GM23338 (cell line): Measurements from ENCODE around the gene FETUB. TPM values are rescaled to one million over a fixed set of nuclear protein-coding genes. Genes with fewer than 3 reads are reported as not detected.

Source experiments
- ATAC-seq: fragments of 200-7000 bp; cut with Tn5 transposase; 3 replicates; pipeline ENCODE4 v1.9.1; 2020
- DNase-seq: peaks from one replicate; pipeline ENCODE4 v3.0.0-alpha.2; 2015; ENCODE audit warnings: low spot score
- H2AFZ ChIP-seq: fragments of 200-600 bp; sonication (generic); 2 replicates; pipeline ENCODE4 v1.8.0; 2016; ENCODE audit warnings: antibody characterized with exemption, mild to moderate bottlenecking, moderate library complexity
- H3F3A ChIP-seq: fragments of 200-600 bp; sonication (generic); replicated peaks from 2 replicates; pipeline ENCODE4 v1.8.0; 2017; ENCODE audit warnings: antibody characterized with exemption, mixed run types, low read depth
- H3K27ac ChIP-seq: fragments of 200-600 bp; sonication (generic); 2 replicates; pipeline ENCODE4 v1.6.1; 2016; ENCODE audit warnings: low read depth
- H3K27me3 ChIP-seq: fragments of 200-600 bp; sonication (generic); 2 replicates; pipeline ENCODE4 v1.8.0; 2016; ENCODE audit warnings: mild to moderate bottlenecking, mixed run types, moderate library complexity; ENCODE audit not compliant: insufficient read depth
- H3K36me3 ChIP-seq: fragments of 200-600 bp; sonication (generic); 2 replicates; pipeline ENCODE4 v1.8.0; 2016; ENCODE audit warnings: mild to moderate bottlenecking; ENCODE audit not compliant: insufficient read depth
- H3K4me1 ChIP-seq: fragments of 200-600 bp; sonication (generic); 2 replicates; pipeline ENCODE4 v1.8.0; 2016; ENCODE audit warnings: mild to moderate bottlenecking, moderate library complexity; ENCODE audit not compliant: insufficient read depth
- H3K4me2 ChIP-seq: fragments of 200-600 bp; sonication (generic); 2 replicates; pipeline ENCODE4 v1.7.1; 2017; ENCODE audit warnings: mixed run types
- H3K4me3 ChIP-seq: fragments of 200-600 bp; sonication (generic); 2 replicates; pipeline ENCODE4 v1.6.1; 2016; ENCODE audit warnings: mixed run types
- H3K79me2 ChIP-seq: fragments of 200-600 bp; sonication (generic); replicated peaks from 2 replicates; pipeline ENCODE4 v1.8.0; 2017; ENCODE audit warnings: mild to moderate bottlenecking; ENCODE audit not compliant: insufficient read depth
- H3K9me2 ChIP-seq: fragments of 200-600 bp; sonication (generic); 2 replicates; pipeline ENCODE4 v1.8.0; 2017; ENCODE audit not compliant: insufficient read depth
- H4K20me1 ChIP-seq: fragments of 200-600 bp; sonication (generic); replicated peaks from 2 replicates; pipeline ENCODE4 v1.8.0; 2017; ENCODE audit warnings: mild to moderate bottlenecking; ENCODE audit not compliant: insufficient read depth
- H3K27ac Mint-ChIP-seq: 2 replicates; pipeline ENCODE4 v1.8.0; 2020; ENCODE audit warnings: inconsistent platforms, mild to moderate bottlenecking, moderate library complexity, mixed read lengths
- H3K27me3 Mint-ChIP-seq: 3 replicates; pipeline ENCODE4 v1.8.0; 2022; ENCODE audit warnings: low read depth, mild to moderate bottlenecking, moderate library complexity, mixed read lengths, inconsistent platforms; ENCODE audit not compliant: insufficient read depth, poor library complexity
- H3K36me3 Mint-ChIP-seq: 3 replicates; pipeline ENCODE4 v1.8.0; 2021; ENCODE audit warnings: low read depth, mild to moderate bottlenecking, inconsistent platforms, moderate library complexity, mixed read lengths
- H3K4me1 Mint-ChIP-seq: 3 replicates; pipeline ENCODE4 v1.8.0; 2020; ENCODE audit warnings: mild to moderate bottlenecking, inconsistent platforms, mixed read lengths
- H3K4me3 Mint-ChIP-seq: 3 replicates; pipeline ENCODE4 v1.8.0; 2021; ENCODE audit warnings: moderate library complexity, mild to moderate bottlenecking, inconsistent platforms, mixed read lengths
- H3K9me3 Mint-ChIP-seq: 3 replicates; pipeline ENCODE4 v1.8.0; 2020; ENCODE audit warnings: moderate library complexity, mild to moderate bottlenecking, inconsistent platforms, mixed read lengths
- CTCF ChIP-seq, 2 experiments: fragments of 200-600 bp in 1 of 2; sonication (generic) in 1 of 2; conservative IDR thresholded peaks; 2 replicates each; pipeline versions ENCODE4 v1.5.1 to v1.6.1; 2016 to 2017; ENCODE audit warnings: antibody characterized with exemption in 2 of 2, low read depth in 2 of 2, mild to moderate bottlenecking in 2 of 2, moderate library complexity in 1 of 2
- EZH2 ChIP-seq: fragments of 200-600 bp; sonication (generic); IDR thresholded peaks from one replicate; pipeline ENCODE4 v1.8.0; 2017; ENCODE audit warnings: antibody characterized with exemption, mild to moderate bottlenecking, low read depth; ENCODE audit not compliant: unreplicated experiment
- EZH2phosphoT487 ChIP-seq: fragments of 200-600 bp; sonication (generic); IDR thresholded peaks from one replicate; pipeline ENCODE4 v1.8.1; 2018; ENCODE audit warnings: antibody characterized with exemption; ENCODE audit not compliant: unreplicated experiment
- JUNB ChIP-seq: IDR thresholded peaks from one replicate; pipeline ENCODE4 v1.6.1; 2016; ENCODE audit warnings: antibody characterized with exemption; ENCODE audit not compliant: unreplicated experiment
- POLR2AphosphoS5 ChIP-seq: IDR thresholded peaks from 2 replicates; pipeline ENCODE4 v1.6.1; 2016; ENCODE audit warnings: antibody characterized with exemption, low read depth
- STAT1 ChIP-seq: IDR thresholded peaks from one replicate; pipeline ENCODE4 v1.6.1; 2016; ENCODE audit warnings: antibody characterized with exemption; ENCODE audit not compliant: unreplicated experiment
- ZNF114 ChIP-seq: fragments of 250-450 bp; sonication (Bioruptor Pico); IDR thresholded peaks from 2 replicates; pipeline ENCODE4 v1.5.0; 2020; ENCODE audit warnings: mild to moderate bottlenecking, moderate library complexity
- ZNF462 ChIP-seq: fragments of 250-450 bp; sonication (Bioruptor Pico); IDR thresholded peaks from 2 replicates; pipeline ENCODE4 v1.5.0; 2020; ENCODE audit warnings: mild to moderate bottlenecking, moderate library complexity
- polyA plus RNA-seq: library from polyadenylated mRNA; unstranded; fragments of >200 nt; fragmentation: Nextera tagmentation; extraction: Ambion mirVana; gene quantifications from 2 replicates; pipeline ENCODE4 v1.2.1, GENCODE V29; 2016
- total RNA-seq: library from RNA; depleted of rRNA; stranded (reverse); fragments of >200 nt; shearing (Covaris generic); gene quantifications from 2 replicates; pipeline ENCODE4 v1.2.3, GENCODE V29; 2014
- TF ChIP-seq, protein P1 (sequence below): IDR thresholded peaks from 2 replicates; pipeline ENCODE4 v1.6.1; 2016; ENCODE audit warnings: antibody characterized with exemption

Gene FETUB
- total and polyA plus RNA-seq, 2 experiments from 2014 or later, result 0.26 TPM; not detected in 1

DNA sequence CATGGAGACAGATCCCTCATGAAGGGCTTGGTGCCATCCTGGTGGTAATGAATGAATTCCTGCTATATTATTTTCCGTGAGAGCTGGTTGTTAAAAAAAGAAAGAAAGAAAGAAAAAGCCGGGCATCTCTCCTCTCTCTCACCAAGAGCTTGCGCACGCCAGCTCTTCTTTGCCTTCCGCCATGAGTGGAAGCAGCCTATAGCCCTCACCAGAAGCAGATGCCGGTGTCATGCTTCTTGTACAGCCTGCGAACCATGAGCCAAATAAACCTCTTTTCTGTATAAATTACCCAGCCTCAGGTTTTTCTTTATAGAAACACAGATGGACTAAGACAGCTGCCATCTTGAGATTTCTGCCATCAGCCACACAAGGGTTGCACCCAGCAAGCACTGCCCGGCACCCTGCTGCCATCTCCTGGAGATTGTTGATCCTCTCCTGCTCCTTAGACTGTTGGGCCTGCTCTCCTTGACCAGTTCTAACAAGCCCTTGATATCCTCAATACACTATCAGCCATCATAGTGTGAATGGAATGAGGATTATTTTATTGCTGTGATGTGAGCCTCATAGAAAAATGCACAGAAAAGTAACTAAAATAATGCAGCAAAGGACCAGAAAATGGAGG lies 30.8 kb upstream of the FETUB start:
- Histone ChIP-seq H4K20me1 (no peaks in the 10 kb centered on the region), H3K79me2 (no peaks in the 10 kb centered on the region), H3K4me1 (no peaks in the 10 kb centered on the region), H3K27me3 (no peaks in the 10 kb centered on the region), H3K4me2 (no peak overlapping the region), H3K4me3 (no peak overlapping the region), H2AFZ (no peak overlapping the region), H3F3A (no peaks in the 10 kb centered on the region), H3K27ac (no peak overlapping the region), H3K9me2 (no peaks in the 10 kb centered on the region), H3K36me3 (no peaks in the 10 kb centered on the region)
- H3K4me1 Mint-ChIP-seq, result peaks cover 1% of the 10 kb centered on the region; the same call in 1 of the 3 replicates
- H3K4me3 Mint-ChIP-seq, result no peak overlapping the region
- ATAC-seq (peak; percentile 26; the same call in 1 of the 3 replicates), DNase-seq (peak; percentile 18)
- H3K9me3 Mint-ChIP-seq, result no peaks in the 10 kb centered on the region
- H3K36me3 Mint-ChIP-seq, result no peaks in the 10 kb centered on the region
- H3K27me3 Mint-ChIP-seq, result no peaks in the 10 kb centered on the region
- no peak overlapping the region for H3K27ac Mint-ChIP-seq
- TF ChIP-seq JUNB (no peak), CTCF (conservative IDR thresholded peaks at IDR 0.05; ENCODE audit: low read depth in 2 of 2) (peak in 1 of 2 experiments; percentile 54; a peak in 2 of 4 replicates)

DNA sequence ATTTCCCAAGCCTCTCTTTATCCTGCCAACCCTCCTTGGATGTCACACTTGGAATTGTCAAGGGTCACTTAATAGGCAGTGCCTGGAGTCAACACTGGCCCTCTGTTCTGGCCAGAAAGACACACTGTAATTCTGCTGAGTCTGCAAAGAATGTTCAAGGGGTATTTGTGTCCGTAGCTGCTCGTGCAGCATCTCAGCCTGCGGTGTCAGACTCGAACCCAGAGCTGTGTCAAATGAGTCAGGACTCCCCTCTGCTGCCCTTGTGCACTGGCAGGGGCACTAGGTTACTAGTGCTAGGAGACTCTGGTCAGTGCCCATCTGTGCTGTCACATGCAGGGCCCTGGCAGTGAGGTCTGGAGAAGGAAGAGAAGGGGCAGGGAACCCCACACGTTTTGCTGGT lies 28.1 kb upstream of the FETUB start:
- Mint-ChIP-seq H3K4me1 (peaks cover 7% of the 10 kb centered on the region), H3K27ac (no peak overlapping the region), H3K36me3 (no peaks in the 10 kb centered on the region), H3K4me3 (no peak overlapping the region), H3K27me3 (peaks cover 6% of the 10 kb centered on the region), H3K9me3 (peaks cover 3% of the 10 kb centered on the region; the same call in 1 of the 3 replicates)
- Histone ChIP-seq H3K4me2 (no peak overlapping the region), H3K27ac (no peak overlapping the region), H3K79me2 (no peaks in the 10 kb centered on the region), H3K36me3 (no peaks in the 10 kb centered on the region), H2AFZ (no peak overlapping the region), H3K4me3 (no peak overlapping the region), H4K20me1 (no peaks in the 10 kb centered on the region), H3K4me1 (peaks cover 6% of the 10 kb centered on the region; the same call in 1 of the 2 replicates), H3F3A (no peaks in the 10 kb centered on the region), H3K9me2 (no peaks in the 10 kb centered on the region), H3K27me3 (no peaks in the 10 kb centered on the region)
- DNase-seq (no peak), ATAC-seq (no peak)
- TF ChIP-seq EZH2, result no peak
- TF ChIP-seq, protein P1, sequence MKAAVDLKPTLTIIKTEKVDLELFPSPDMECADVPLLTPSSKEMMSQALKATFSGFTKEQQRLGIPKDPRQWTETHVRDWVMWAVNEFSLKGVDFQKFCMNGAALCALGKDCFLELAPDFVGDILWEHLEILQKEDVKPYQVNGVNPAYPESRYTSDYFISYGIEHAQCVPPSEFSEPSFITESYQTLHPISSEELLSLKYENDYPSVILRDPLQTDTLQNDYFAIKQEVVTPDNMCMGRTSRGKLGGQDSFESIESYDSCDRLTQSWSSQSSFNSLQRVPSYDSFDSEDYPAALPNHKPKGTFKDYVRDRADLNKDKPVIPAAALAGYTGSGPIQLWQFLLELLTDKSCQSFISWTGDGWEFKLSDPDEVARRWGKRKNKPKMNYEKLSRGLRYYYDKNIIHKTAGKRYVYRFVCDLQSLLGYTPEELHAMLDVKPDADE, result no peak
- no peak for TF ChIP-seq CTCF (conservative IDR thresholded peaks at IDR 0.05; ENCODE audit: low read depth in 2 of 2)
- no peak for TF ChIP-seq POLR2AphosphoS5
- TF ChIP-seq STAT1, result no peak
- no peak for TF ChIP-seq EZH2phosphoT487
- TF ChIP-seq ZNF114 (CRISPR knock-in tag), result no peak
- TF ChIP-seq JUNB, result no peak
- no peak for TF ChIP-seq ZNF462 (CRISPR knock-in tag)
